ENCODE data around the gene FAT1.

The FAT1 gene

DNA sequence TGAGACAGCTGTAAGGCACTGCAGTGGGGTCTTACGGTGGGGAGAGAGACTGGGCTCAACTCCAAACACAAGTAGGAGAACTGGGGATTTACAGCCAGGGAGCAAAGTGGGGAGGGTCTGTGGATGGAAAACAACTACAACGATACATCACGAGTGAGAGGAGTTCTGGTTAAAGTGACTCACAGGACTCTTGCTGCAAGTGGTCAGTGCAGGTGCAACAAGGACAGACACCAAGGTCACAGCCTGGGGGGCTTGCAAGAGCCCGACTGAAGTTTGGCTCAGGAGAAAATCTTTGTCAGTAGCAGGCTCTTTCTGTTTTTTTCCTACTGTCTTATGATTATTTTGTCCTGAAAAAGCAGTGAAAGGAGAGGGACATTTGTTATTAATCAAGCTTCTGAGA is 10.1 kb upstream of the FAT1 start:
- TF ChIP-seq, protein P1, sequence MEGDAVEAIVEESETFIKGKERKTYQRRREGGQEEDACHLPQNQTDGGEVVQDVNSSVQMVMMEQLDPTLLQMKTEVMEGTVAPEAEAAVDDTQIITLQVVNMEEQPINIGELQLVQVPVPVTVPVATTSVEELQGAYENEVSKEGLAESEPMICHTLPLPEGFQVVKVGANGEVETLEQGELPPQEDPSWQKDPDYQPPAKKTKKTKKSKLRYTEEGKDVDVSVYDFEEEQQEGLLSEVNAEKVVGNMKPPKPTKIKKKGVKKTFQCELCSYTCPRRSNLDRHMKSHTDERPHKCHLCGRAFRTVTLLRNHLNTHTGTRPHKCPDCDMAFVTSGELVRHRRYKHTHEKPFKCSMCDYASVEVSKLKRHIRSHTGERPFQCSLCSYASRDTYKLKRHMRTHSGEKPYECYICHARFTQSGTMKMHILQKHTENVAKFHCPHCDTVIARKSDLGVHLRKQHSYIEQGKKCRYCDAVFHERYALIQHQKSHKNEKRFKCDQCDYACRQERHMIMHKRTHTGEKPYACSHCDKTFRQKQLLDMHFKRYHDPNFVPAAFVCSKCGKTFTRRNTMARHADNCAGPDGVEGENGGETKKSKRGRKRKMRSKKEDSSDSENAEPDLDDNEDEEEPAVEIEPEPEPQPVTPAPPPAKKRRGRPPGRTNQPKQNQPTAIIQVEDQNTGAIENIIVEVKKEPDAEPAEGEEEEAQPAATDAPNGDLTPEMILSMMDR (IDR thresholded peaks at IDR 0.05; ENCODE audit: borderline replicate concordance, control extremely low read depth, extremely low read depth, insufficient read depth, missing control alignments) = no peak
- in situ Hi-C loops (cut with MboI; ENCODE audit: low sequenced_read_pairs, unreplicated experiment) = no loop called here
- DNase-seq (ENCODE audit: low spot score) = no peak

GRCh38 chr4:186730621-186731020 is 7.0 kb upstream of the FAT1 start:
- in situ Hi-C loops (cut with MboI; ENCODE audit: low sequenced_read_pairs, unreplicated experiment) = no loop called here
- TF ChIP-seq, protein P1 (IDR thresholded peaks at IDR 0.05; ENCODE audit: borderline replicate concordance, control extremely low read depth, extremely low read depth, insufficient read depth, missing control alignments) = no peak
- no peak for DNase-seq (ENCODE audit: low spot score)

DNA sequence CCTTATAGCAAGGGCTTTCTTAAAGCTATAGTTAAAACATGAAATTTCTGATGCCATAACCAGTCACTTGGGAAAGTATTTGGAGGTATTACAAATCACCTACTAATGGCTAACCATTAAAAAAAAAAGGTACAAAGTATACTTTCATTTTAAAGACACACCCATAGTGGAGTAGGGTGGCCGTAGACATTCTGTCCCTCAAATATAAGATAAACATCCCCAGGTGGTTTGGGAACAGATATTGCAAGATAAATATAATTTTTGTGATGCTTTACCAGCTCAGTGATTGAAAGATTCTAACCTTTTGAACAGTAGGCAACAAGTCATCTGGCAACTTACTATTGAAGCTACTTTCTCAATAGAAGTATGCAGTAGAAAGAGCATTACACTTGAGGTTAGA is 6.2 kb upstream of the FAT1 start:
- in situ Hi-C loops (cut with MboI; ENCODE audit: low sequenced_read_pairs, unreplicated experiment) = no loop called here
- TF ChIP-seq, protein P1 (IDR thresholded peaks at IDR 0.05; ENCODE audit: borderline replicate concordance, control extremely low read depth, extremely low read depth, insufficient read depth, missing control alignments) = no peak
- no peak for DNase-seq (ENCODE audit: low spot score)

GRCh38 chr4:186728631-186729271 is 5.1 kb upstream of the FAT1 start:
- in situ Hi-C loops (cut with MboI; ENCODE audit: low sequenced_read_pairs, unreplicated experiment) = no loop called here
- DNase-seq (ENCODE audit: low spot score) = no peak
- TF ChIP-seq, protein P1 (IDR thresholded peaks at IDR 0.05; ENCODE audit: borderline replicate concordance, control extremely low read depth, extremely low read depth, insufficient read depth, missing control alignments) = no peak

DNA sequence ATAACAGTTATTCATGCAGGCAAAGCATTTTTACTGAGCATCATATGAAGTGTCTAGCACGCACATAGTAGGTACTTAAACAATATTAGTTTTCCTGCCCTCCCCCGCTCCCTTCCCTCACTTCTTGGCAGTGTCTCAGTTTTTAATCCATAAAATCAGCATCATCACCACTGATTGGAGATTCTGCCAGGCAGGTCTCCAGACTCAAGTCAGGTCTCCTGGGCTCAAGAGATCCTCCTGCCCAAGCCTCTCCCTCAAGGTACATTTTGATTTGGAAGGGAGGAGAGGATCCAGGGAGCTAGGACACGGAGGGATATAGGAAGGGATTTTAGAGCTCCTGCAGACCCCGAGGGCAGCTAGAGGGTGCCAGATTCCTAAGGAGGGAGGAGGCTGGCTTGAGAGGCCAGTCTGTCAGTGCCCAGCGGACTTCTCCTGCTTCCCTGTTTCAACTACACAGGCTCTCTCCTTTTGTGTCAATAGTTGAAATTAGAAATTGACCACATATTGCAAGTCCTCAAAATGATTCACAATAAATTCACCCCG is 4.4 kb upstream of the FAT1 start:
- TF ChIP-seq, protein P1 (IDR thresholded peaks at IDR 0.05; ENCODE audit: borderline replicate concordance, control extremely low read depth, extremely low read depth, insufficient read depth, missing control alignments) = no peak
- in situ Hi-C loops (cut with MboI; ENCODE audit: low sequenced_read_pairs, unreplicated experiment) = no loop called here
- DNase-seq (ENCODE audit: low spot score) = no peak

- TF ChIP-seq, protein P1 (IDR thresholded peaks at IDR 0.05; ENCODE audit: borderline replicate concordance, control extremely low read depth, extremely low read depth, insufficient read depth, missing control alignments) = no peak
- DNase-seq (ENCODE audit: low spot score) = no peak
- in situ Hi-C loops (cut with MboI; ENCODE audit: low sequenced_read_pairs, unreplicated experiment) = no loop called here
Observed at GRCh38 chr4:186727169-186727976, 3.7 kb upstream of the FAT1 start.

Measured in GM13976 (cell line).